ENCODE measurements around the gene COL12A1.

Gene COL12A1

GRCh38 chr6:75205776-75206575, at the start of gene COL12A1:
COL12A1 (minus strand) TSS chr6:75206053; CDS start chr6:75202792, 3,261 bp downstream.
- H3K4me3 ChIP-seq (ENCODE audit: low read length): peak within 1 kb of the TSS; percentile 30; the same call in 1 of the 2 replicates

DNA sequence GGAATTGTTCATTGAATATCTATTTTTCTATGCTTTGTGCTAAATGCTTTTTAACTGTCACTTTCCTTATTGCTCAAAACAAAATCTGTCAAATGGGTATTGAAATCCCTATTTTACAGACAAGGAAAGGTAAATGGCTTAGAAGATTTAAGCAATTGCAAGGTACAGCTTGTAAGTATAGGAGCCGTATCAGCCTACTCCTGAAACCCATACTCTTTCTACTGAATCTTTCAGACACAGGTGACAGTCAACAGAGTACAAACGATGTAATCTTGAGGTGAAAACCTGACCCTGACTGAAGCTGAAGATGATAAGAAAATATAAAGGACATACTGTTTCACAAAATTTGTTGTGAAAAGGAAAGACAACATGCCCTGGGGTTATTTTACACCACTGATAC, 44.7 kb upstream of the COL12A1 start:
- no peak for TF ChIP-seq ZNF274 (IDR thresholded peaks at IDR 0.05; ENCODE audit: low read depth, low read length)
- H3K4me3 ChIP-seq (ENCODE audit: low read length): no peak overlapping the region

More at GRCh38 chr6:75205776-75206575, at the start of gene COL12A1:
- no peak for TF ChIP-seq ZNF274 (IDR thresholded peaks at IDR 0.05; ENCODE audit: low read depth, low read length)

- H3K4me3 ChIP-seq (ENCODE audit: low read length): no peak overlapping the region
- TF ChIP-seq ZNF274 (IDR thresholded peaks at IDR 0.05; ENCODE audit: low read depth, low read length): no peak
These were observed 44.0 kb upstream of the COL12A1 start for GRCh38 chr6:75249837-75250236.

- no peak overlapping the region for H3K4me3 ChIP-seq (ENCODE audit: low read length)
- TF ChIP-seq ZNF274 (IDR thresholded peaks at IDR 0.05; ENCODE audit: low read depth, low read length): no peak
These were observed 40.5 kb upstream of the COL12A1 start for GRCh38 chr6:75246386-75246785.

- H3K4me3 ChIP-seq (ENCODE audit: low read length): peak overlapping the region; percentile 71
- no peak for TF ChIP-seq ZNF274 (IDR thresholded peaks at IDR 0.05; ENCODE audit: low read depth, low read length)
These were observed 38.3 kb upstream of the COL12A1 start for GRCh38 chr6:75244063-75244584.

GRCh38 chr6:75243333-75244062, 37.6 kb upstream of the COL12A1 start, which contains the start of gene COX7A2:
COX7A2 (minus strand) TSS chr6:75243801; CDS start chr6:75243734, 67 bp downstream.
- H3K4me3 ChIP-seq (ENCODE audit: low read length): peak within 1 kb of the TSS; percentile 71
- no peak for TF ChIP-seq ZNF274 (IDR thresholded peaks at IDR 0.05; ENCODE audit: low read depth, low read length)

- H3K4me3 ChIP-seq (ENCODE audit: low read length): no peak overlapping the region
- no peak for TF ChIP-seq ZNF274 (IDR thresholded peaks at IDR 0.05; ENCODE audit: low read depth, low read length)
These were observed 30.8 kb upstream of the COL12A1 start for GRCh38 chr6:75236630-75237029.

DNA sequence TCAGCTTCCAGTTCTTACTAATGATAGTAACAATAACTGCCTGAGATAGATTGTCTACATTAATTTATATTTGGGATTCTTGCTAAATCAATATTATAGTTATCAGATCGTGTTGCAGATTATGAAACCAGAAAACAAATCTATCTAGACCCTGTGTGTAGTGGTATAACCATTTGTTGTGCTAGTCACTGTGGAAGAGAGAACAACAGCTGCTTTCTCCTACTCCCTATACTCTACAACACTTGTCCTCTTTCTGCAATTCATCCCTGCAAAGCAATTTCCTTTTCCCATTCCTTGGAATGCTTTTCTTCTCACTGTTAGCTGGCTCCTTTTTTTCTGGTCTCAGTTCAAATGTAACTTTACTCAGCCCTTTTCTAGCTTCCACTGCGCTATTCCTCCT, 29.4 kb upstream of the COL12A1 start:
- no peak for TF ChIP-seq ZNF274 (IDR thresholded peaks at IDR 0.05; ENCODE audit: low read depth, low read length)
- no peak overlapping the region for H3K4me3 ChIP-seq (ENCODE audit: low read length)

- no peak for TF ChIP-seq ZNF274 (IDR thresholded peaks at IDR 0.05; ENCODE audit: low read depth, low read length)
- no peak overlapping the region for H3K4me3 ChIP-seq (ENCODE audit: low read length)
These were observed 28.4 kb upstream of the COL12A1 start for GRCh38 chr6:75234126-75234865.

DNA sequence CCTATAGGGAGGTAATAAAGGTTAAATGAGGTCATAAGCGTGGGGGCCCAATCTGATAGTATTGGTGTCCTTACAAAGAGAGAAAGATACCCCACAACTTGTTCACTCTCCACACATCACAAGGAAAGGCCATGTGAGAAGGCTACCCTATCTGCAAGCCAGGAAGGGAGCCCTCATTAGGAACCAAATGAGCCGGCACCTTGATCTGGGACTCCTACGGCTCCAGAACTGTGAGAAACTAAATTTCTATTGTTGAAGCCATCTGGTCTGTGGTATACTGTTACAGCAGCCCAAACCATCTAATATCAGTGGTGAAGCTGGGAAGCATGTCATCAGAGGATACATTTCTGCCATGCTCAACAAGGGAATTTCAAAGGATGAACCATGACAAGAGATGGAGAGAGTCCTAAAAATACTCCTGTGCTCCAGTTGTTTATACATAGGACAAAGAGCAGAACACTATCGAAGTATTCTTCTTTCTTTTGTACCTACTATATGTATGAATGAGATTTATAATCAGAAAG, 27.3 kb upstream of the COL12A1 start:
- no peak overlapping the region for H3K4me3 ChIP-seq (ENCODE audit: low read length)
- TF ChIP-seq ZNF274 (IDR thresholded peaks at IDR 0.05; ENCODE audit: low read depth, low read length): no peak

DNA sequence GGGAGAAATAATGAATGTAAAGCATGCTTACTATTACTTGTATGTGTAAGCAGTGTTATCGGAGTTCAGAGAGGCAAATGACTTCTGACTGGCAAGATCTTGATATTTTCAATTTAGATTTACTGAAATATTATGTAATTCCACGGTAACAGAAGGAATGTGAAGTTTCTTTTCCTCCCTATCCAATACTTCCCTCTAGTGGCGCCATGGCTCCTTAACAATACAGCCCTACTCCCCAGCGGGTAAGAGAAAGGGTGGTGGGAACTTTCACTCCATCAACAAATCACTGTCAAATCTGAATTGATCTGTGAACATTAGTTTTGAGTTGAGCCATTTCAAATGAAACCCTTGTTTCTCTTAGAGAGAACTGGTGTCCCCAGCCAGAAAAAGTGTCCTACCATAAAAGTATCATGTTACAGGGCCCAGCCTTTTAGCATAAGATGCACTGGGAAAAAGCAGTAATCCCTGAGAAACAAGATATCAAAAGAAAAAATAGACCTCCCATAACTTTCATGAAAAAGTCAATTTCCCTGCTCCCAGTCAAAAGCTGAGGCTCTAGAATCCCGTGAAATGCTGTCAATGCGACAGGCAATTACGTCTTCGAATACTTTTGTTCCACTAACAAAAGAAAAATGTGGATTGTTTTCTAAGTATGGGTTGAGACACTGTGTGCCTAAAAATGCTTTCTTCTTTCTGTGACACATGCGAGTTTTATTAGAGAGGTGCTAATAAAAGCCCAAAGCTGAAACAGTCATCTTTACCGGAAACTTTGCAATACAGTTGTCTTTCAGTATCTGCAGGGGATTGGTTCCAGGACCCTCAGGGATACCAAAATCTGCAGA, 24.9 kb upstream of the COL12A1 start:
- TF ChIP-seq ZNF274 (IDR thresholded peaks at IDR 0.05; ENCODE audit: low read depth, low read length): no peak
- H3K4me3 ChIP-seq (ENCODE audit: low read length): no peak overlapping the region

DNA sequence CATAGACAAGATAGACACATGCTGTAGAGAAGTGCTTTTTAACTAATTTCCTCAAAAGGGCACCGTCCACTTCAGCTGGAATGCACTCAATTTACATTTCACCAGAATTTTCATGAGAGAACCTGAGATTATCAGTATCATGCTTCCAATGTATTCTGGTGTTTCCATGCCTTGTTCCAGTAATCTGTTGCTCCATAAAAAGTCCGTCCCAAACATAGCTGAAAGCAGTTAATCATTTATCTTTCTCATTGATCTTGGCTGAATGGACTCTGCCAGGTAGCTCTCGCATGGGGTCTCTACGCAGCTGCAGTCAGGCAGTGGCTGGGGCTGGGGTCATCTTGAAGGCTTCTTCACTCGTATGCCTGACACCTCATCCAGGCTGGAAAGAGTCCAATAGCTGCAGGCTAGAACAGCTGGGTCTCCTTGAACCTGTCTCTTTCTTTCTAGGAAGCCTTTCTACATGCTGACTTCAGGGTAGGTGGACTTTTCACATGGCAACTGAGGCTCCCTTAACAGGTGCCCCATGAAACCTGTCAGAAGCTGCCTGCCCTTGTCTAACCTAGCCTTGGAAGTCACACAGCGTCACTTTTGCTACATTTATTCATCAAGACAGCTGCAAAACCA, 18.6 kb upstream of the COL12A1 start:
- H3K4me3 ChIP-seq (ENCODE audit: low read length): no peak overlapping the region
- TF ChIP-seq ZNF274 (IDR thresholded peaks at IDR 0.05; ENCODE audit: low read depth, low read length): no peak

GRCh38 chr6:75223428-75223827, 17.6 kb upstream of the COL12A1 start:
- TF ChIP-seq ZNF274 (IDR thresholded peaks at IDR 0.05; ENCODE audit: low read depth, low read length): no peak
- H3K4me3 ChIP-seq (ENCODE audit: low read length): no peak overlapping the region

Measured in GM08714 (cell line).